Type B pancreatic cell (in vitro differentiated cells): ENCODE results near the gene AFF3. TPM values are rescaled to one million over a fixed set of nuclear protein-coding genes. Genes with fewer than 3 reads are reported as not detected.

ENCODE experiments used
- DNase-seq: peaks from one replicate; pipeline ENCODE4 v3.0.0; 2021; ENCODE audit warnings: mixed read lengths; ENCODE audit not compliant: unreplicated experiment; ENCODE audit errors: extremely low spot score
- H3K27ac Mint-ChIP-seq: 2 replicates; pipeline ENCODE4 v1.8.0; 2021; ENCODE audit warnings: mild to moderate bottlenecking, mixed read lengths
- H3K27me3 Mint-ChIP-seq: 2 replicates; pipeline ENCODE4 v1.8.0; 2021; ENCODE audit warnings: mixed read lengths
- H3K36me3 Mint-ChIP-seq: 2 replicates; pipeline ENCODE4 v1.8.0; 2021; ENCODE audit warnings: mixed read lengths
- H3K4me1 Mint-ChIP-seq: one replicate; pipeline ENCODE4 v1.8.0; 2021; ENCODE audit warnings: mixed read lengths; ENCODE audit not compliant: unreplicated experiment
- H3K4me3 Mint-ChIP-seq: 2 replicates; pipeline ENCODE4 v1.8.0; 2021; ENCODE audit warnings: mild to moderate bottlenecking, mixed read lengths
- H3K9me3 Mint-ChIP-seq: 2 replicates; pipeline ENCODE4 v1.8.0; 2021; ENCODE audit warnings: mixed read lengths
- total RNA-seq: library from RNA; stranded (reverse); gene quantifications from 2 replicates; pipeline ENCODE4 v1.2.1, GENCODE V29; 2021; ENCODE audit warnings: low replicate concordance
- TF ChIP-seq, protein P1 (sequence below): fragments of 200-600 bp; sonication (generic); conservative IDR thresholded peaks from 2 replicates; pipeline ENCODE4 v1.5.0; 2021; ENCODE audit warnings: antibody characterized with exemption, mild to moderate bottlenecking

The AFF3 gene
- total RNA-seq, 1 donor from 2014 or later: 29.2 TPM

DNA sequence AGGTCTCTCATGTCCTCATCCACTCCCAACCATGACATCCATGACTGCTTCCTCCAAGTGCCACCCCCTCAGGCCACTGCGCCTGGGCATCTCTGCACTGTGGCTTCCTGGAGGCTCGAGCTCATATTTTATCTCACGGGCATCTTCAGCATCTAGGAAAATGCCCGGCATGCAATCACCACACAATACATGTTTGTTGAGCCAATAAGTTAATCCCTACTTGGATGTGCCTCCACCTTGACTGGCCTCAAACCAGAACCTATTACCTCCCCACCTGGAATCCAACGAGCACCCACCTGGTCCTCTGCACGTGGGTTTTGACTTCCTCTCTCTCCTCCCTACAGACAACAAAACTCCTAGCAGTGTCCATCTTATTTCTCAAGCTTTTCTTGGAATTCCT is 453.7 kb downstream of the AFF3 start:
- Mint-ChIP-seq H3K27me3 (no peaks in the 10 kb centered on the region), H3K27ac (no peak overlapping the region), H3K4me3 (no peak overlapping the region), H3K36me3 (no peaks in the 10 kb centered on the region), H3K4me1 (peaks cover 8% of the 10 kb centered on the region), H3K9me3 (no peaks in the 10 kb centered on the region)
- DNase-seq: no peak
- TF ChIP-seq, protein P1, sequence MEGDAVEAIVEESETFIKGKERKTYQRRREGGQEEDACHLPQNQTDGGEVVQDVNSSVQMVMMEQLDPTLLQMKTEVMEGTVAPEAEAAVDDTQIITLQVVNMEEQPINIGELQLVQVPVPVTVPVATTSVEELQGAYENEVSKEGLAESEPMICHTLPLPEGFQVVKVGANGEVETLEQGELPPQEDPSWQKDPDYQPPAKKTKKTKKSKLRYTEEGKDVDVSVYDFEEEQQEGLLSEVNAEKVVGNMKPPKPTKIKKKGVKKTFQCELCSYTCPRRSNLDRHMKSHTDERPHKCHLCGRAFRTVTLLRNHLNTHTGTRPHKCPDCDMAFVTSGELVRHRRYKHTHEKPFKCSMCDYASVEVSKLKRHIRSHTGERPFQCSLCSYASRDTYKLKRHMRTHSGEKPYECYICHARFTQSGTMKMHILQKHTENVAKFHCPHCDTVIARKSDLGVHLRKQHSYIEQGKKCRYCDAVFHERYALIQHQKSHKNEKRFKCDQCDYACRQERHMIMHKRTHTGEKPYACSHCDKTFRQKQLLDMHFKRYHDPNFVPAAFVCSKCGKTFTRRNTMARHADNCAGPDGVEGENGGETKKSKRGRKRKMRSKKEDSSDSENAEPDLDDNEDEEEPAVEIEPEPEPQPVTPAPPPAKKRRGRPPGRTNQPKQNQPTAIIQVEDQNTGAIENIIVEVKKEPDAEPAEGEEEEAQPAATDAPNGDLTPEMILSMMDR: no peak

DNA sequence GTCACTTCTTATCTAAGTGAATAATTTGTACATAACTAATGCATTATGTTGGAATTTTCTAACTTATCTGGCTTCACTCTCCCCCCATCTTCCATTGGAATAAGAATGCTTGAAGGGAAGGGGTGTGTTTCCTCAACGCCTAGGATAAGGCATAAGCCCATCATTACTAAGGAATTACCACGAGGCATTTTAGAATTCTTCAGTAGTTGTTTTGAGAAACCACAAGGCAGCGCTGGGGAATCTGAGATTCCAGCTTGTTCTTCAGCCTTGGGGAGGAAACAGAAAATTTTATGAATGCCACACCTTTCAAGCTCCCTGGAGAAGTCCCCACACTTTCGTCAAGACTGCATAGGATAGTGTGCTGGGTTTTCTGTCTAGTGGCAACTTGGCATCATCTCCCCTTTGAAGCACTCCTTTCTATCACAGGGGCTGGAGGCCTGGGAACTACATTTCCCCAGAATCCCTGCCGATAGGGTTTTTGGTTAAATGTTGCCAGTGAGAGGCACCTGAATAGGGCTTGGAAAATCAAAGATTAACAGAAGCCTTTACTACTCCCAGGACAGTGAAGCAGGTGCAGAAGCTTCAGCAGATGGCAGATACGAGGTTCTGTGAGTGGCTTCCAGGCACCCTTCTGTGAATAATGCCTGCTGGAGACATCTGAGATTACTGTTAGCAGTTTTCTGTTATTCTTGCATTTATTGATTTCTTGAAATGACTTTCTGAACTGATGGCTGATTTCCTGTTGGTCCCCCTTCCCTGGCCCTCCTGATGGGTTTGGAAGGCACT is 459.9 kb downstream of the AFF3 start:
- H3K27ac Mint-ChIP-seq: no peak overlapping the region
- DNase-seq: no peak
- H3K36me3 Mint-ChIP-seq: no peaks in the 10 kb centered on the region
- H3K9me3 Mint-ChIP-seq: no peaks in the 10 kb centered on the region
- no peaks in the 10 kb centered on the region for H3K4me1 Mint-ChIP-seq
- H3K27me3 Mint-ChIP-seq: no peaks in the 10 kb centered on the region
- H3K4me3 Mint-ChIP-seq: no peak overlapping the region
- TF ChIP-seq, protein P1: no peak

DNA sequence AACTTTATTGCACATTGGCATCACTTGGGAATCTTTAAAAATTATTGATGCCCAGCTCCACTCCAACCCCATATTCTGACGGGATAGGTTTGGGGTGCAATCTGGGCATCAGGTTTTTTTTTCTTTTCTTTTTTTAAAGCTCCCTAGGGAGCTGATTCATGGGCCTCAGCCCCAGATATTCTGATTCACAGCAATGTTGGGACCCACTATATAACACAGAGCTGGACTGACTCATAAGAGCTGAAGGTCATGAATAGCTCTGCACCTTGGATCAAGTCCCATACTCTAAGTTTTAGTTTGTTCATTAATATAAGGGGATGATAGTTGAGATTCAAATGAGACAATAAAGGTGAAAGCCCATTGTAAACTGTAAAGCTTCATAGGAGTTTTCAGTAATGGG is 461.4 kb downstream of the AFF3 start:
- Mint-ChIP-seq H3K4me1 (no peaks in the 10 kb centered on the region), H3K36me3 (no peaks in the 10 kb centered on the region), H3K4me3 (no peak overlapping the region)

DNA sequence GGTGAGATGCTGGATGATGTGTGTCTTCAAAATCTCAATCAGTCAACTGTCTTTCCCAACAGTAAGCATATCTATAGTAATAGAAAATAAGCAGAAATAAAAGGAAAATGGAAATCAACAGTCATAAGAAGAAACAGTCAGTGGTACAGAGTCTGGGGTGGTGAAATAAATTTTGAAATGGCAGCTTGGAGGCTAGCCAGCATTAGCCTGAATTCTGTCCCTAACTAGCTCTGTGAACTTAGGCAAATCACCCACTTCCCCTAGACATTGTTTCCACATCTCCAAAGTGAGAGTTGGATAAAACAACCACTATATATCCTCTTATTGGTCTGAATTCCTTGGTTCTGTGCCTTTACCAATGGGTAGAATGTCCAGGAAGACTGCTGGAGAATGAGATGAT is 462.9 kb downstream of the AFF3 start:
- no peaks in the 10 kb centered on the region for H3K4me1 Mint-ChIP-seq
- no peaks in the 10 kb centered on the region for H3K36me3 Mint-ChIP-seq
- no peak overlapping the region for H3K27ac Mint-ChIP-seq
- no peaks in the 10 kb centered on the region for H3K27me3 Mint-ChIP-seq
- TF ChIP-seq, protein P1: no peak
- no peaks in the 10 kb centered on the region for H3K9me3 Mint-ChIP-seq
- no peak for DNase-seq
- H3K4me3 Mint-ChIP-seq: no peak overlapping the region

More for the DNA sequence above, 461.4 kb downstream of the AFF3 start:
- TF ChIP-seq, protein P1: no peak
- H3K27me3 Mint-ChIP-seq: no peaks in the 10 kb centered on the region
- no peak overlapping the region for H3K27ac Mint-ChIP-seq
- DNase-seq: no peak
- H3K9me3 Mint-ChIP-seq: no peaks in the 10 kb centered on the region

DNA sequence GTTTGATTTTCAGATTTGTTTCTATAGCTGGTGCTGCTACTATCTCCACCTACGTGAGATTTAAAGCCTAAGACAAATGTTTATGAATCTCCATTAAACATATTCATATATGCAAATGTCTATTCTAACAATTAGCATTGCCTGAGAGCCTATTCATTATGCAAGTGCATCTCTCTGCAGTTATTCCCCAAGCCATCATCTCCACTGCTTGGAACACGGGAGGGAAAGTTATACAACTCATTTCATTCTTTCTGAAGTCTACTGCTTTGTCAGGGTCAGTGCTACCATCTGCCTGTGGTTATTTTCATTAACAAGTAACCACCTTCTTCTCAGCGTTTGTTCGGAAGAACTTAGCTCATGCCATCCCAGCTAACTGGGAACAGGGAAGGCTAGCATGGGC is 463.8 kb downstream of the AFF3 start:
- no peak for DNase-seq
- Mint-ChIP-seq H3K4me3 (no peak overlapping the region), H3K4me1 (no peaks in the 10 kb centered on the region), H3K27me3 (no peaks in the 10 kb centered on the region), H3K36me3 (no peaks in the 10 kb centered on the region), H3K27ac (no peak overlapping the region), H3K9me3 (no peaks in the 10 kb centered on the region)
- TF ChIP-seq, protein P1: no peak
